A549 treated with Mapracorat at 1 μM for 4 hours (cell line): Measurements from ENCODE around the gene PRPH2. TPM values are rescaled to one million over a fixed set of nuclear protein-coding genes. Genes with fewer than 3 reads are reported as not detected.

ENCODE experiments used
- total RNA-seq: library from RNA; stranded (reverse); fragments of 200-300 nt; extraction: Qiagen RNA extraction; gene quantifications from 5 replicates; pipeline ENCODE4 v1.2.3, GENCODE V29; 2022

PRPH2 gene, protein sequence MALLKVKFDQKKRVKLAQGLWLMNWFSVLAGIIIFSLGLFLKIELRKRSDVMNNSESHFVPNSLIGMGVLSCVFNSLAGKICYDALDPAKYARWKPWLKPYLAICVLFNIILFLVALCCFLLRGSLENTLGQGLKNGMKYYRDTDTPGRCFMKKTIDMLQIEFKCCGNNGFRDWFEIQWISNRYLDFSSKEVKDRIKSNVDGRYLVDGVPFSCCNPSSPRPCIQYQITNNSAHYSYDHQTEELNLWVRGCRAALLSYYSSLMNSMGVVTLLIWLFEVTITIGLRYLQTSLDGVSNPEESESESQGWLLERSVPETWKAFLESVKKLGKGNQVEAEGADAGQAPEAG
- not detected in 5 replicates for total RNA-seq

DNA sequence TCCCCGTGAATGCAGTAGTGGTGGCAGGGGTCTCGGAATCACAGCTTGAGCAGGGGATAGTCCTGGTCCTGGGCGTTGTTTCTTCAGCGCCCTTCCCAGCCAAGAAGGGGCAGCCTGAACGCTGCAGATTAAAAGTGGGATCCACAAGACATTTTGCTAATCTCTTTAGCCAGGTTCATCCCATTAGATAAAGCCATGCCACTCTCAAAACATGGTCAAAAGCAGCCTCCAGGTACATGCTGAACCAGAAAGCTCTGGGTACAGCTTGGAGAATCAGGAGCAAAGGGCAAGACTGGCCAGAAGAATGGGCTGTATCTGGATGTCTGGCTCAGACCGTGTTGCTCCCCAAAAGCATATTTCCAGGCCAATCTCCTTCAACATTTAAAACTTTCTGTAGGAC lies at the start of gene PRPH2:
Gene PRPH2 (minus strand): TSS at position 101 of the 400 bp plus-strand sequence. CDS start 263 bp downstream, outside the sequence.

DNA sequence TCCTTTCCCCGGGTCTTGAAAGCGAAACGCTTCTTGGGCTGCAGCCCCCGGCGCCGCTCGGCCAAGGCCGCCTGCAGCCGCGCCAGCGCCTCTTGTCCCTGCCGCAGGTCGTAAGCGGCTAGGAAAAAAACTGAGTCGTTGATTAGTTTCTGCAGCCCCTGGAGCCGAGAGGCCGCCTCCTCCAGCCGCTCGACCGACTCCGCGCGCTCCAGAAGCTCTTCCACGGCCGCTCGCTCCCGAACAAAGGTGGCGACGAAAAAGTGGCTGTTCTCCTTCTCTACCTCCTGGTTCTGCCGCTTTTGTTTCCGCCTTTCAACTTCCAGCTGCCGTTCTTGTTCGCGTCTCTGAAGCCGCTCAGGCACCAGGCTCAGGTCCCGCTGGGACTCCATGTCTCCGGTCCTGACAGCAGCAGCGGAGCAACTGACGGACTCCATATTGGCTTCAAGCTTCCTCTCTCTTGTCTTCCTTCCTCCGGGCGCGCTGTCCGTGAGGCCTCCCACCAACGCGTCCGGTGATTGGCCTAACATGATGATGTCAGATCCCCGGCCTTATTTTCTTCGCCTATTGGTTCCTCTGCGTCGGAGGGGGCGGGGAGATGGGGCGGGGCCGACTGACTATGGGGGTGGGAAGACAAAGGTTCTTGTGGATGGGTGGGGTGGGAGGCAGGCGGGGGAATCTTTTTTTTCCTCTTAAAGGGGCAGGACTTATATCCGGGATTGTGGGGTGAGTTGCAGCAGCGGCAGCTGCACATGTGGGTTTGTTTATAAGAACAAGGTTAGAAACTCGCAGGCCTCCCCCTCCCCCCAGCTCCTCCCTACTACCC lies 23.5 kb upstream of the PRPH2 start, which contains the start of gene TBCC:
Gene TBCC (minus strand): TSS at position 464 of the 823 bp plus-strand sequence. CDS start 30 bp downstream, at position 434.

Other genes starting within 250 kb of the PRPH2 start
- 5.7 to 7.3 TPM (median 6.9 TPM) in 5 replicates for gene UBR2, start 158.6 kb downstream of the PRPH2 start, total RNA-seq
- 14.9 to 17.9 TPM (median 16.3 TPM) in 5 replicates for gene TBCC, start 23.5 kb upstream of the PRPH2 start, total RNA-seq
- 2.4 to 3.1 TPM (median 2.8 TPM) in 5 replicates for gene BICRAL, start 59.5 kb upstream of the PRPH2 start, total RNA-seq
- gene RPL7L1, start 157.0 kb upstream of the PRPH2 start, total RNA-seq: 61.4 to 82.5 TPM (median 64.6 TPM) in 5 replicates
- not detected in 5 replicates for gene PTCRA, start 193.5 kb upstream of the PRPH2 start, total RNA-seq
- gene CNPY3, start 206.9 kb upstream of the PRPH2 start, total RNA-seq: 35.8 to 45.4 TPM (median 42.7 TPM) in 5 replicates
- 0.22 to 0.30 TPM in 2 of 5 replicates, not detected in the others for gene GNMT, start 238.2 kb upstream of the PRPH2 start, total RNA-seq